Panc1 (cell line): Measurements from ENCODE around the gene LTBP3. TPM values are rescaled to one million over a fixed set of nuclear protein-coding genes. Genes with fewer than 3 reads are reported as not detected.
A peak's percentile ranks its signal among the peaks of the same experiment; 100 is the strongest.

Experiments used
- ATAC-seq: fragments of 200-7000 bp; cut with Tn5 transposase; 2 replicates; pipeline ENCODE4 v1.9.1; 2020; ENCODE audit warnings: mild to moderate bottlenecking, moderate library complexity
- BruUV-seq: library from RNA; stranded (reverse); fragments of 400-500 nt; replicated peaks from 2 replicates; lab custom pipeline; 2021; lab: Mats Ljungman, UMichigan
- CTCF ChIA-PET: fragments of 300-600 bp; sonication (Branson Sonifier 250); formaldehyde crosslinking; loops from one replicate; lab custom pipeline; 2022; ENCODE audit warnings: antibody characterized with exemption; lab: Charles Lee
- POLR2A ChIA-PET: fragments of 300-600 bp; sonication (Branson Sonifier 250); formaldehyde crosslinking; loops from one replicate; lab custom pipeline; 2022; ENCODE audit warnings: antibody characterized with exemption; lab: Charles Lee
- DNase-seq: peaks from one replicate; pipeline ENCODE4 v3.0.0-alpha.2; 2010; ENCODE audit warnings: low read depth, low spot score
- H3K27ac ChIP-seq: 2 replicates; pipeline ENCODE4 v1.5.1; 2011; ENCODE audit warnings: mild to moderate bottlenecking, low read length, inconsistent platforms
- H3K27me3 ChIP-seq: fragments of 200-500 bp; sonication (Bioruptor generic); 2 replicates; pipeline ENCODE4 v1.6.0; 2014; ENCODE audit warnings: low read length, inconsistent platforms; ENCODE audit not compliant: control insufficient read depth, insufficient read depth
- H3K36me3 ChIP-seq: fragments of 200-500 bp; sonication (Bioruptor generic); 2 replicates; pipeline ENCODE4 v1.5.1; 2014; ENCODE audit warnings: inconsistent platforms, mild to moderate bottlenecking, low read length, moderate library complexity; ENCODE audit not compliant: control insufficient read depth, insufficient read depth
- H3K4me1 ChIP-seq: 2 replicates; pipeline ENCODE4 v1.5.1; 2011; ENCODE audit warnings: inconsistent platforms, mild to moderate bottlenecking, low read length, moderate library complexity; ENCODE audit not compliant: control insufficient read depth, insufficient read depth
- H3K4me3 ChIP-seq, 2 experiments: 2 replicates each; pipeline ENCODE4 v1.5.1; 2011 to 2012; ENCODE audit warnings: low read depth in 2 of 2, low read length in 2 of 2, mild to moderate bottlenecking in 2 of 2, inconsistent platforms in 1 of 2, moderate library complexity in 1 of 2
- H3K9me3 ChIP-seq: fragments of 200-500 bp; sonication (Bioruptor generic); 2 replicates; pipeline ENCODE4 v1.5.1; 2014; ENCODE audit warnings: low read depth, mild to moderate bottlenecking, inconsistent platforms, low read length, moderate library complexity; ENCODE audit not compliant: control insufficient read depth, insufficient read depth
- POLR2AphosphoS5 ChIP-seq: IDR thresholded peaks from 2 replicates; pipeline ENCODE4 v1.6.1; 2012; ENCODE audit warnings: mild to moderate bottlenecking, low read depth, low read length, moderate library complexity
- SIN3A ChIP-seq: IDR thresholded peaks from 2 replicates; pipeline ENCODE4 v1.6.1; 2012; ENCODE audit warnings: low read depth, mild to moderate bottlenecking, low read length, moderate library complexity, borderline replicate concordance; ENCODE audit not compliant: insufficient read depth
- TCF7L2 ChIP-seq: IDR thresholded peaks from 2 replicates; pipeline ENCODE4 v1.6.1; 2011; ENCODE audit warnings: mild to moderate bottlenecking, low read depth, low read length, inconsistent platforms
- in situ Hi-C: cut with HindIII; loops from 2 replicates; pipeline ENCODE4 v1.10.0; 2016; ENCODE audit warnings: low sequenced_read_pairs, low pct_unique_long_range_greater_than_20kb
- intact Hi-C: fragments of 100-400 bp; cut with micrococcal nuclease; formaldehyde crosslinking; loops from one replicate; pipeline ENCODE4 v1.10.0; 2022; ENCODE audit not compliant: unreplicated experiment
- total RNA-seq: library from RNA; stranded (reverse); gene quantifications from one replicate; pipeline ENCODE4 v1.2.1, GENCODE V29; 2021; ENCODE audit not compliant: unreplicated experiment
- TF ChIP-seq, protein P1 (sequence below), 2 experiments: IDR thresholded peaks; 2 replicates each; pipeline ENCODE4 v1.6.1; 2011 to 2012; ENCODE audit warnings: low read depth in 2 of 2, control low read depth in 1 of 2, low read length in 1 of 2, mild to moderate bottlenecking in 1 of 2, moderate library complexity in 1 of 2; ENCODE audit not compliant: insufficient read depth in 1 of 2
- TF ChIP-seq, protein P2 (sequence below): fragments of 450-650 bp; IDR thresholded peaks from 2 replicates; pipeline ENCODE4 v1.5.1; 2017; ENCODE audit warnings: mild to moderate bottlenecking

LTBP3 gene
- total RNA-seq, 1 experiment from 2014 or later, result 133 TPM

DNA sequence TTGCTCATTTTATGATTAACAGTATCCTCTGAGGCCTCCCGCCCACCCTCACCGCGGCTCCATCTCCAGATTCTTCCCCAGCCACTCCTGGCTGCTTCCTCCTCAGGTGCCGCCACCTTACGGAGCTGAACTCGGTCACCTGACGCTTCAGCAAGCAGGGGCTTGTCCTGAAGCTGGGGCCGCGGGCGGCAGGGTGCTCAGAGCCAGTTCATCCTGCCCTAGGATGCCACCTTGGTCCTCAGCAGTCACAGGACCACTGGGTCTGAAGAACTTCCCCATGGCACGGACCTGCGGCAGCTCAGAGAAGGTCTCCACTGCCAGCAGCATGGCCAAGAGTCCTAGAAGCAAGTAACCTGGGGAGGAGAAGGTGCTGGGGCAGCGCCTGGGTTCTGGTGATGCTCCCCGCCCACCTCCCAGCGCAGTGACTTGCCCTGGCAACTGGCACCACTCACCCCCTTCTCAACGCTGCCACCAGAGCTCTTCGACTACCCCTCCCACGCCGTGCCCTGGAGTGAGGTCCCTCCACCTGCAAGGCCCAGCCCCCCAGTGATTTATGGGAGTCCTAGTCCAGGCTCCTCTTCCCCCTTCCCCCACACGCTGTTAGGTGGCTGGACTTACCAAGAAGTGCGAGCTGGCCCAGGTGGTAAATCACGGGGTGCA lies 34.8 kb upstream of the LTBP3 start:
- ATAC-seq, result no peak
- in situ Hi-C loops (no loop called here), intact Hi-C loops (no loop called here)
- no peak for DNase-seq
- no peak overlapping the region for H3K4me3 ChIP-seq
- peaks cover 19% of the 10 kb centered on the region for H3K4me1 ChIP-seq
- H3K27me3 ChIP-seq, result no peaks in the 10 kb centered on the region
- POLR2A ChIA-PET, result interaction anchor here (0.6 kb wide), 2 partner anchors 18 to 21 kb away, joined by 3 to 5 read pairs; no protein-coding TSS in a partner anchor
- no peak overlapping the region for H3K27ac ChIP-seq
- H3K36me3 ChIP-seq, result peaks cover 3% of the 10 kb centered on the region
- no TSS peak for BruUV-seq
- no peaks in the 10 kb centered on the region for H3K9me3 ChIP-seq
- CTCF ChIA-PET, result interaction anchor here (0.7 to 2.5 kb wide), 4 partner anchors 21 to 196 kb away, joined by 3 to 9 read pairs (median 4); partner anchors contain the start of gene FAM89B
- TF ChIP-seq, protein P1, sequence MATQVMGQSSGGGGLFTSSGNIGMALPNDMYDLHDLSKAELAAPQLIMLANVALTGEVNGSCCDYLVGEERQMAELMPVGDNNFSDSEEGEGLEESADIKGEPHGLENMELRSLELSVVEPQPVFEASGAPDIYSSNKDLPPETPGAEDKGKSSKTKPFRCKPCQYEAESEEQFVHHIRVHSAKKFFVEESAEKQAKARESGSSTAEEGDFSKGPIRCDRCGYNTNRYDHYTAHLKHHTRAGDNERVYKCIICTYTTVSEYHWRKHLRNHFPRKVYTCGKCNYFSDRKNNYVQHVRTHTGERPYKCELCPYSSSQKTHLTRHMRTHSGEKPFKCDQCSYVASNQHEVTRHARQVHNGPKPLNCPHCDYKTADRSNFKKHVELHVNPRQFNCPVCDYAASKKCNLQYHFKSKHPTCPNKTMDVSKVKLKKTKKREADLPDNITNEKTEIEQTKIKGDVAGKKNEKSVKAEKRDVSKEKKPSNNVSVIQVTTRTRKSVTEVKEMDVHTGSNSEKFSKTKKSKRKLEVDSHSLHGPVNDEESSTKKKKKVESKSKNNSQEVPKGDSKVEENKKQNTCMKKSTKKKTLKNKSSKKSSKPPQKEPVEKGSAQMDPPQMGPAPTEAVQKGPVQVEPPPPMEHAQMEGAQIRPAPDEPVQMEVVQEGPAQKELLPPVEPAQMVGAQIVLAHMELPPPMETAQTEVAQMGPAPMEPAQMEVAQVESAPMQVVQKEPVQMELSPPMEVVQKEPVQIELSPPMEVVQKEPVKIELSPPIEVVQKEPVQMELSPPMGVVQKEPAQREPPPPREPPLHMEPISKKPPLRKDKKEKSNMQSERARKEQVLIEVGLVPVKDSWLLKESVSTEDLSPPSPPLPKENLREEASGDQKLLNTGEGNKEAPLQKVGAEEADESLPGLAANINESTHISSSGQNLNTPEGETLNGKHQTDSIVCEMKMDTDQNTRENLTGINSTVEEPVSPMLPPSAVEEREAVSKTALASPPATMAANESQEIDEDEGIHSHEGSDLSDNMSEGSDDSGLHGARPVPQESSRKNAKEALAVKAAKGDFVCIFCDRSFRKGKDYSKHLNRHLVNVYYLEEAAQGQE (IDR thresholded peaks at IDR 0.05; ENCODE audit: insufficient read depth in 1 of 2, low read depth in 2 of 2, low read length in 1 of 2), result no peak
- TF ChIP-seq, protein P2, sequence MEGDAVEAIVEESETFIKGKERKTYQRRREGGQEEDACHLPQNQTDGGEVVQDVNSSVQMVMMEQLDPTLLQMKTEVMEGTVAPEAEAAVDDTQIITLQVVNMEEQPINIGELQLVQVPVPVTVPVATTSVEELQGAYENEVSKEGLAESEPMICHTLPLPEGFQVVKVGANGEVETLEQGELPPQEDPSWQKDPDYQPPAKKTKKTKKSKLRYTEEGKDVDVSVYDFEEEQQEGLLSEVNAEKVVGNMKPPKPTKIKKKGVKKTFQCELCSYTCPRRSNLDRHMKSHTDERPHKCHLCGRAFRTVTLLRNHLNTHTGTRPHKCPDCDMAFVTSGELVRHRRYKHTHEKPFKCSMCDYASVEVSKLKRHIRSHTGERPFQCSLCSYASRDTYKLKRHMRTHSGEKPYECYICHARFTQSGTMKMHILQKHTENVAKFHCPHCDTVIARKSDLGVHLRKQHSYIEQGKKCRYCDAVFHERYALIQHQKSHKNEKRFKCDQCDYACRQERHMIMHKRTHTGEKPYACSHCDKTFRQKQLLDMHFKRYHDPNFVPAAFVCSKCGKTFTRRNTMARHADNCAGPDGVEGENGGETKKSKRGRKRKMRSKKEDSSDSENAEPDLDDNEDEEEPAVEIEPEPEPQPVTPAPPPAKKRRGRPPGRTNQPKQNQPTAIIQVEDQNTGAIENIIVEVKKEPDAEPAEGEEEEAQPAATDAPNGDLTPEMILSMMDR, result no peak
- TF ChIP-seq POLR2AphosphoS5 (no peak), TCF7L2 (no peak), SIN3A (no peak)

DNA sequence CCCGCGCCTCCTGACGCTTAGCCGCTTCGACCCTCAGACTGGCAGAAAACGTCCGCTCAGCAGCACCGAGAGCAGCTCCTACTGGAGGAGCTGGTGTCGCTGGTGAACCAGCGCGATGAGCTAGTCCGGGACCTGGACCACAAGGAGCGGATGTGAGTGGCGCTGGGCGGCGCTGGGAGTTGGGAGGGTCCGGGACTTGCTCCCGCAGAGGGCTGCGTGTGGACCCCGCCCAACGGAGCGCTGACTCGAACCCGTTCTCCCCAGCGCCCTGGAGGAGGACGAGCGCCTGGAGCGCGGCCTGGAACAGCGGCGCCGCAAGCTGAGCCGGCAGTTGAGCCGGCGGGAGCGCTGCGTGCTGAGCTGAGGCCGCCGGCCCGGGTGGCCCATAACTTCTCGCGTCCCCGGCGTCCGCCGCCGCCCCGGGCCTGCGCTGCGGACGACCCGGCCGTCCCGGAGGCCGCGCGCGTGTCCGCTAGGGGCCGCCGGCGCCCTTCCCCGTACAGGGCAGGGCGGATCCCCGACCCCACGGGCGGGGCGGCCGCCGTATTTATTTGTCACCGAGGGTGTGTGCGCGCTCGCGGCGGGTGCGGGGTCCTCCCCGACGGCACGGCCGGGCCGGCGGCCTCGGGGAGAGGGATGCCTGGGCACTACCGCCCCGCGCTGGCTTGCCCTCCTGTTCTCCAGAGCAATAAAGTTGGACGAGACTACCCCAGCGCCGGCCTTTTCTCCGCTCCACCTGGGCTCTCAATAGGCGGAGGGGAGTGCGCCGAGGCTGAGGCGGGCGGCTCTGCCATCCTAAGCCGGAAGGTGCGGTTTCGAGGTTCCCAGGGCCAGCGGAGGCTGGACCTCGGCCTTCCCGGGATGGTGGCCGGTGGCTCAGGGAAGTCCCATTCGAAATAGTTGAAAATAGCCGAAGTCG lies 34.0 kb upstream of the LTBP3 start:
- ATAC-seq (no peak), DNase-seq (no peak)
- no peak overlapping the region for H3K4me3 ChIP-seq
- no peaks in the 10 kb centered on the region for H3K27me3 ChIP-seq
- ChIA-PET POLR2A (interaction anchor here (0.6 kb wide), 1 partner anchor 19 kb away, joined by 5 read pairs; no protein-coding TSS in a partner anchor), CTCF (interaction anchor here (0.6 to 1.3 kb wide), 2 partner anchors 40 to 52 kb away, joined by 3 to 9 read pairs; no protein-coding TSS in a partner anchor)
- TF ChIP-seq, protein P1 (IDR thresholded peaks at IDR 0.05; ENCODE audit: insufficient read depth in 1 of 2, low read depth in 2 of 2, low read length in 1 of 2), result no peak
- TF ChIP-seq SIN3A, result no peak
- no peak for TF ChIP-seq TCF7L2
- TF ChIP-seq, protein P2, result no peak
- TF ChIP-seq POLR2AphosphoS5, result no peak
- in situ Hi-C loops (no loop called here), intact Hi-C loops (no loop called here)
- peaks cover 3% of the 10 kb centered on the region for H3K36me3 ChIP-seq
- H3K4me1 ChIP-seq, result peaks cover 24% of the 10 kb centered on the region
- TSS peak; percentile 71 for BruUV-seq
- no peak overlapping the region for H3K27ac ChIP-seq
- no peaks in the 10 kb centered on the region for H3K9me3 ChIP-seq
